Stimulated activated naive CD4-positive, alpha-beta T cell (primary cell): Measurements from ENCODE around the gene TTC28.

Experiments
- DNase-seq, 6 experiments: peaks; one replicate each; lab custom pipeline; 2025; lab: John Stamatoyannopoulos, UW

The TTC28 gene

DNA sequence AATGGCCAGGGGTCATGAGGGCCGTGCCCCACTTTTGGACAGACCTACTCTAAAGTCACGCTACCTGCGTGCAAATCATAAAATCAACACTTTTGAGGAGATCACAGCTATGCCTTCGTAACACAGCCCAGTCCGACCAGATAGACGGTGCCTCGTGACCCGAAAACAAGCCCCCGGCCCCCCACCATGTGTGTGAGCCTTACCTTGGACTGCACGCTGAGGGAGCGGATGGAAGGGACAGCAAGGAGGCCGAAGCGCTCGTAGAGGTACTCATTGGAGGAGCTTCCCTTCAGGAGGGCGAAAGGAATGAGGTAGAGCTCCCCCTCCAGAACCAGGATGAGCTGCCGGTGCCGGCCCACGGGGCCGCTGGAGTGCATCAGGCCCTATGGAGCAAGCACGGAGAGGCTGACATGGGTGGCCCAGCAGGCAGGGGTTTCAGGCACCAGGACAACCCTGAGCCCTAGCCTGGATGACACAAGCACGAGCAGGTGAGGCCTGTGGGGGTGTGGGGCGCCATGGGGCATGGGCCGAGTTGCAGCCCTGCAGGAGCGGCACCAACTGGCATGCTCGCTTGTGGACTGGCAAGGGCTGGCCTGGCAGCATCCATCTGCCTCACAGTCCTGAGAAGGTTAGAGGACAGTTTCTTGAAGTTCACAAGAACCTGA is 678.3 kb downstream of the TTC28 start:
- no peak for DNase-seq

DNA sequence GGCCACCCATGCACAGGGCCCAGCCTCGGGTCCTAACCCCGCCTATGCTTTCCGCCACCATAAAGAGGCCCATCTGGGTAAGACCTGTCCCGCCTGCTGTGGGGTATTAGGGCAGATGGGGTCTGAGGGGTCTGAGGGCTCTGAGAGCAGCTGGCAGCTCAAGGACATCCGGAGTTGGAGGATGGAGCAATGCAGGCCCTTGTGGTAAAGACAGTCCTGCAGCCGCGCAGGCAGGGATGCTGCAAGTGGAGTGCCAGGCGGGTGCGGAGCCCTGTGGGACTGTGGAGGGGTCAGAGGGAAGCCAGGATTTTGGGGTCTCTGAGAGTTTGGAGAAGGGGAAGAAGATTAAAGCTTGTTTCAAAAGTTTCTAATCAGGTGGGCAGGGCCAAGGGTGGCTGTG is 679.3 kb downstream of the TTC28 start:
- no peak for DNase-seq

DNA sequence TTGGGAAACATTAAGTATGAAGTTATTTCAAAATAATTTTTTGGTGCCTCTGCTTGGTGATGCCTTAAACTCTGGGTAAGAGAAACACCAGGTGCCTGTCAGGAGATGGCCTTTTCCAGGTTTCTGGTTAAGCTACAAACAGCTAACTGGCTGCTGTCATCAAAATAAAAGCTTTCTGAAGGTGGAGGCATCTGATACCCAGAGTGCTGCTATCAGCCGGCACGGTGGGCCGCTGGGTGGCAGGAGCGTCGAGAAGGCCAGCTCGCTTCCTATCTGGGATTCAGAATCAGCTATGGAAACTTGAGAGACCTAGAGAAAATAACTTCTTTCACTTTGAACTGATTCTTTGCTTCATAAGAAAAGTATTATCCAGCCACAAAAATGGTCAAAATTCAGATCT is 679.8 kb downstream of the TTC28 start:
- DNase-seq, result no peak

DNA sequence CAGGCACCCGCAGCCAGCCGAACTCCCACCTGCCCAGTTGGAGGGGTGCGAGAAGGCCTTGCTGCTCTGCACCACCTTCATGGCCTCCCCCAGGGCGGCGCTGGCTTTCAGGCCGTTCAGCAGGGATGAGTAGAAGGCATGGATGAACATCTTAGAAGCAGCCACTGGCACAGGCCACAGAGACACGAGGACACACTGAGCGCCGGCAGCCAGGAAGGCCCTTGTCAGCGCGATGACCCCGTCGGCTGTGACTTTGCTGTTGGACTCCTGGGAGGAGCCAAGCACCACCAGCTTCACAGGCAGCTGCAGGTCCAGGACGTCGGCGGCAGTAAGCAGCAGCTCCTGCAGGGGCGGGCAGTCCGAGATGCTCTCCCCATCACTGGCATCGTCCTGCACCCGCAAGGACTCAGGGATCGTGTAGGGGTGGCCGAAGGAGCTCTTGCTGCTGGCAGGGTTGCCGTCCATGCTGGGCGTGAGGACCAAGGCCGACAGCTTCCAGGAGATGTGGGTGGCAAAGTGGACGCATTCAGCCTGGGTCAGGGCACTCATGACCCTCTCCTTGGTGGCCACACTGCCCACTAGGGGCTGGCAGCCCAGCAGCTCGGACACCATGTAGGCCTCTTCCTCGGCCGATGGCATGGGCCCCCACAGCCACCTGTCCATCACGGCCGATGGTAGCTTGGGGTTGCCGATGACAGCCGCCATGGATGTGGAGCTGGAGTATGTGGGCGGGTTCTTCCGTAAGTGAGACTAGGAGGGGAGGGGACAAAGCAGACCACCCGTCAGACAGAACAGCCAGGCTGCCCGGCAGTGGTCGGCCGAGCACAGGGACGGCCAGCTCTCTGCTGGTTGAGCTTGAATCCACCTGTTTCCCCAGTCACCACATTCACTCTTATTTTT is 680.9 kb downstream of the TTC28 start:
- DNase-seq, result no peak

DNA sequence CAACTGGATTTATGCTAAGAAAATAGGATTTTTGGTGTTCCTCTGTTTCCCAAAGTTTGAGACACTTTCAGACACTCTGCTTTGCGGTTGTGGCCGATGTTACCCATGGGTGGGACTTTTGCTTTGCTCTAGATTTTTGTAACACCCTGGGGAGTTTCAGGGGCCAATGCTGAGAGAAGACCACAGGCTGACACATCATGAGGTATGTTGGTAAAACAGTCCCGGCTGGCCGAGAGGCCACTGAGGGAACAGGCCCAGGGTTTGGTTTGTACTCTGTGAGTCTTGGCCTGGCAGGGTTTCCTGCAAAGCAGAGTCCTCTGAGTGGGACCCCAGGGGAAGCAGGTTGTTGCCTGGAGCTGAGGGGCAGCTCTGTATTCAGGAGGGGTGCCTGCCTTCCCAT is 682.1 kb downstream of the TTC28 start:
- no peak for DNase-seq

DNA sequence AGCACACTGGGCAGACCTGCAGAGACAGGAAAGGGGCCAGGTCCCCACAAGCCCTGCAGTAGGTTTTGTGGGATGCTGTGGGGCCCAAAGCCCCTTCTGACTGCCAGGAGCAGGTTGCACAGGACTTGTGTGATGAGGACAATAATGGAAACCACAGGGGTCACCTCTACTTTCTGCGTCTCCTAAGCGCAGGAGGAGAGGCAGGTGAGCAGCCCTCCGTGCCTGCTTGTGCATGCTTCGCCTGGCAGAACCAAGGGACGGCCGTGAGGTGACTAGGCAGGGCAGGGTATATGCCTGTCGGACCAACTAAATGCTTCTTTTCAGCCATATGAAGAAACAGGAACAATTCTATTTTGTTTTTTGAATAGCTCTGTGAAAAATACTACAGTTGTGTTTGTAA is 682.7 kb downstream of the TTC28 start:
- no peak for DNase-seq

DNA sequence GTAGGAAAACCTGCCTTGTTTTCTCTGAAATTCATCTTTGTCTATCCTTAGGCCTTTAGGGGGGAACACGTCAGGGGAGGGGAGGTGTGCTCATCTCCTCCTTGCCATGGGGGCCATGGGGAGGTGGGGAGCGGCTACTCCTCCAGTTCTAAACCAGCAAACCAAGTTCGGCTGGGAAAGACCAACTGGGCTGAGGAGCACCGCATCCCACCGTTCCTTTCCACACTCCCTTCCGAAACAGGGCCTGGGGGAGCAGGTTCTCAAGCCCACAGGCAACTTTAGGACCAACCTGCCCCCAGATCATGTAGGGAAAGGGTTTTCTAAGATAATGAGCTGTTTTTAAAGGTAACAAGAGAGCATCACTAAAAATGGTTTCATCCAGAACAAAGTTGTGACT is 683.1 kb downstream of the TTC28 start:
- DNase-seq, result no peak

DNA sequence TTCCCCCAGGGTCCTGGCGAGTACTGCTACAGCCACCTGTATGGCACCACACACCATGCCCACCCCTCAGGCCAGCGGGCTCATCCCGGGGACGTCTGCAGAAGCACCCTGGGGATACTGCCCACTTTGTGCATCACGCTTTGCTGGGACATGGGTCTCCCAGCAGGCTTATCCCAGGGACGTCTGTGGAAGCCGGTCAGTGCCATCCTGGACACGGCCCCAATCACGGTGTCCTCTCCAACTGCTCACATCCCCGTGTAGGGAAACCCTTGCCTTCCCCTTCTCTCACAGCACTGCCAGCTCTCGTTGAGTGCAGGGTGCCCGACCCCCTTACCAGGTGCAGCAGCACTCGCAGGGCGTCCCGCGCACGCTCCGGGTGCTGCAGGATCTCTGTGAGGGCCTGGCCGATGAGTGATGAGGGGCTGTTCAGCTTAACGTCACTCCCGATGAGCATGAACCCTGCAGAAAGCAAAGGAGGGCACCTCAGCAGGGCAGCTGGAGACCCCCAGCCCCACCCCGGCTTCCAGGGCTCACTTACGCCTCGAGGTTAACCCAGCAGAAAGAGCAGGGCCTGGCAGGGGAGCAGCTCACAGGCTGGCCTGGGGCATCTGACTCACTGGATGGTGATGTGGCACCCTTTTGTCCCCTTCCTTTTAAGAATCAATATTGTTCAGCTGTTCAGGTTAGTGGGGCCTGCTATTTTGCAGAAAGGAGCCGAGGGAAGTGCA is 683.7 kb downstream of the TTC28 start:
- DNase-seq, result no peak

DNA sequence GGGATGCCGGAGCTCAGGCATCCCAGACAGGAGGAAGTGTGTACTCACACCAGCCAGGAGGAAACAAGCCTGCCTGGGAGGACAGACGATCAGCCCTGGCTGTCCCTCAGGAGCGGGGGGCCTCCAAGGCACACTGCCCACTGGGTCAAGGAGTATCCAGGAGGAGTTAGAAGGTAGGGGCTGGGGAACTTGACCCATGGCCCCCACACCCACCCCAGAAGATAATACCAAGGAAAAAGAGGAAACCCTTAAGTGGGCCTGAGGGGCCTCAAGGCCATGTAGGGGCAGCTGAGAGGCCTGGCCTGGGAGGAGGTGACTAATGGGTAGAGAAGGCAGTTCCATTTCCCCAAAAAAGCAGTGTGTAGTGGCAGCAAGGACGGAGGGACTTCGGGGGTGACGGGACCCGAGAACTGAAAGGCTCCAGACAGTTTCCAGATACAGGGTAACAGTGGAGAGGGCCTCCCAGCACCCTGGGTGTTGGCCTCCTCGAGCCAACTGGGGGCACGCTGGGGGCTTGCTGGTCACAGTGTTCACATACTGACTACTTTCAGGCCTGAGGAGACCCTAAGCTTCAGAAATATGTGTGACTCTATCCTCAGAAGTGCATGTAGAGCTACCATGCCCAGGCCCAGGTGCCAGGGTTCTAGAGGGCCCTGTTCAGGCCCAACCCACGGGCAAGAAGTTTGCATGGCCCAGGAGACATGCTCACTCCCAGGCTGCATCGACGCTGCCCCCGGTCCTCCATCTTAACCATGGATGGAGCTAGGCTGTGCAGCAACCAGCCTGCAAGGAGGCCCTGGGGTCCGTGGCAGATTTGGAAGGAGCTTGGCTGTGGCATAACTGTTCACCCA is 684.9 kb downstream of the TTC28 start:
- no peak for DNase-seq

DNA sequence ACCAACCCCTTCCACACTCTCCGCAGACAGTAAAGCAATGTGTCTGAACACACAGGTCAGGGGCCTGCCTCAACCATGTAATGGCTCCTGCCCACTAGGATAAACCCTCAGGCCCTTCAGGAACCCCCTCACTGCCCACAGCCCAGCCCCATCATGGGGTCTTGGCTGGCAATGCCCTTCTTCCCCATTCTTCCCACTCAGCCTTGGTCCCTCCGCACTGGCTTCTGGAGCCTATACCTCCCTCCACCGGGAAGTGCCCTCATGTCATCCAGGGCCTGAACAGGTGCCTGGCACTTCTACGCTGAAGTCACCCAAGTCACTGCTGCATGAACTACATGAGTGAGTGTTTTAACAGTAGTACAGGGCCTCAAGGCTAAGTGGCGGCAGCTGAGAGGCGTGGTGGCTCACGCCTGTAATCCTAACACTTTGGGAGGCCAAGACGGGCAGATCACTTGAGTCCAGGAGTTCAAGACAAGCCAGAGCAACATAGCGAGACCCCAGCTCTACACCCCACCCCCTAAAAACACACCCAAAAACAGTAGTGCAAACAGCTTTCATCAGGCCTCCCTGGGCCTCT is 685.8 kb downstream of the TTC28 start:
- no peak for DNase-seq

DNA sequence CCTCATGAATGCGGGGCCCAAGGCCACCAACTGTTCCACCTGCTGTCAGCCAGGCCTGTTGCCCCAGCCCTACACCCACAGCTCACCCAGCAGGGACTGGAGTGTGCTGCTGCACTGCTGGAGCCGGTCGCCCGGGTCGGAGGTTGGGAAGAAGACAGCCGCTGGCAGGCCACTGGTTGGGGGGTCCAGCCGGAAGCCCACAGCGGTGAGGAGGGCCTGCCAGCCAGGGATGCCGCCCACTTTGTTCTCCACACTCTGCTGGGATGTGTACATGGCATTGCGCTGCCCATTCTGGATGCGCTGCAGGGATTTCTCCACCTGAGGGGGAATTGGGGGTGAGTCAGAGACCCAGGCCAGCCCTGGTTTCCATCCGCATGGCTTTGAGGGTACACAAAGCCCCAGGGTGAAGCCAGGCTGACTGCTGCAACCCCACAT is 686.4 kb downstream of the TTC28 start:
- DNase-seq, result no peak

DNA sequence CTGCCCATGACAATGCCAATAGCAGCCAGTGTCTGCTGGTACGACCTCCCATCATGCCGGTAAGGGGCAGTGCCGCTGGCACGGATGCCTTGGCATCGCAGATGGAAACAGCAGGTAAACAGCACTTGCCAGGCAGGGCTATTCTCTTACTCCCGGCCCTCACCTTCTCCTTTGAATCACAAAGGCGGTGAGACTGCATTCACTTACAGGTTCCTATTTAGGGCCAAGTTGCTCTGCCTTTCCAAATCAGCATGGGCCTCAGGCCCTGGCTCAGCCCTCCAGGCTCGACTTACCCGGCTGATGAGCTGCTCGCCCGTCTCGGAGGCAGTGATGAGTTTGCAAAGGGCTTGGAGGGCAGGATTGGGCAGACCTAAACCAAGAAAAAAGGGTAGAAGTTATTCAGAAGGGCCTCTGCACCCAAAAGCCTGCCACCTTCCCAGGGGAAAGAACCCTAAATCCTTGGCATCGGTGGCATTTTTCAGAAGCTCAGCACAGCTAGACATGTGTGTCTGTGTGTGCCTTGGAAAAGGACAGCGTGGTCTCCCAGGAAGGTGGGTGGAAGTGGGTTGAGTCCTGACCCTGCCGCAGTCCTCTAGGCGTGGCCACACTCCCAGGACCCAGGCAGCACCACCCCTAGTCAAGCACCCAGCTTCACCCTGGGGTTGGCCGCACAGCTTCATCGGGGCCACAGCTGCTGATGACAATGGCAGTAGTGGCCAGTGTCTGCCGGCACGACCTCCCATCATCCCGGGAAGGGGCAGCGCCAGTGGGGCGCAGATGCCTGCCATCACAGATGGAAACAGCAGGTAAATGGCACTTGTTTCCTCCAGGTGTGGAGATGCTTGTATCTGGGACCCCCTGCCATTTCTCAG is 687.1 kb downstream of the TTC28 start:
- DNase-seq, result no peak

DNA sequence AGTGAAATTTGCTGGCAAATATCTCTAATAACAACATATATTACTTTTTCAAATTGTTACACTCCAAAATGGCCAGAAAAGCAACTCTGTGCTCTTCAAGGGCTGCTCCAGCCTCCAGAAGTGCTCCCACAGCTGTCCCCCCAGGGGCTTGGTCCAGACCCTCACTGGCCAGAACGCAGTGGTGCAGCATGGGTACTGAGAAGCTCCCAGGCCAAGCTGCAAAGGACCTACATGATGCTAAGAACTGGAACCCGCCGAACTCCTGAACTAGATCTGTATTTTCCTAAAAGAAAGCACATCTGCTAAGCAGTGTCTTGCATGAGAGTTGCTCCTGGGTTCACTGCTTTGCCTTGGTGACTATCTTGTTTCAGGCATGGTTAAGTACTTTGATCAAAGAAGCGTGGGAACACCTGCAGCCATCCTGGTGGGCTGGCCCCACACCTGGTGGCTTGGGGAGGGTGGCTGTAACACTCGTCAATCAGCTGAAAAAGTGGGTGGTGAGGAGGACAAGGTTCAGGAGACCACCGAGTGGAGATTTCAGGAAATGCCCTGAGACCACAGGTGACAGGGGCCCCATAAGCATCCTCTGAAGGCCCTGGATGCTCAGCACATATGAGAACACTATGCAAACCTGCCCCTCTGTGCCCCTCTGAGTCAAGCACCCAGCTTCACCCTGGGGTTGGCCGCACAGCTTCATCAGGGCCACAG is 687.9 kb downstream of the TTC28 start:
- no peak for DNase-seq

DNA sequence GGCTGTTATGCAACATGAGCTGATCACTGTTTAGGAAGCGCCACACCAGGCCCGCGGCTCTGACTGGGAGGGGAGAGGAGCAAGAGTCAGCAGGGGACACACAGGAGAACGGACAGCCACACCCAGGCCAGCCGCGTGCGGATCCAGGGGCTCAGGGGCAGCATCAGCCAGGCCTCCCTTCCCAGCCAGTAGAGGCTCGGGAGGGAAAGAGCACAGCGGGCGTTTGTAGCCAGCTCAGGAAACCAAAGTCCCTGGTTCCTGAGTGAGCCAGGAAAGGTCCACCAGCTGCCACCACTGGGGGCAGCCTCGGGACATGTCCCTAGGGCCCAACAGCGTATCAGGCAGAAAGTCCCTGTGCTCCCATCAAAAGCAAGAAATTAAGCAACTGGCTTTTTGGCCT is 688.8 kb downstream of the TTC28 start:
- no peak for DNase-seq

DNA sequence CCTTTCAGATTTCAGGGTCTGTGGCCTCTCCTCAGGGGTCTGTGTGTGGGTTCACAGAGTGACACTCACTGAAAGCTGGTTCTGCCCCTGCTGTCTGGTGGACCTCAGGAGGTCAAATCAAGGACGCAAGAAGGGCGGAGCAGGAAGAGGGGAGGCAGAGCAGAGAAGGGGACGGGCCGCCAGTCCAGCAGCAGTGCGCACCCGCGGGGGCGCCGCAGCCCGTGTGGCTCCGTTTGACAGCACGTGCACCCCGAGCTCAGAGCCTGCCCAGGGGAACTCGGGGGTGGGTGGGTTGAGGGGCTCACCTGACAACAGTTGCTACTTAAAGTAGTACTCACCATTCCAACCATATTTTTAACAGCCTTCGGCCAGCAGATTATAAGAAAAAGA is 689.2 kb downstream of the TTC28 start:
- no peak for DNase-seq

DNA sequence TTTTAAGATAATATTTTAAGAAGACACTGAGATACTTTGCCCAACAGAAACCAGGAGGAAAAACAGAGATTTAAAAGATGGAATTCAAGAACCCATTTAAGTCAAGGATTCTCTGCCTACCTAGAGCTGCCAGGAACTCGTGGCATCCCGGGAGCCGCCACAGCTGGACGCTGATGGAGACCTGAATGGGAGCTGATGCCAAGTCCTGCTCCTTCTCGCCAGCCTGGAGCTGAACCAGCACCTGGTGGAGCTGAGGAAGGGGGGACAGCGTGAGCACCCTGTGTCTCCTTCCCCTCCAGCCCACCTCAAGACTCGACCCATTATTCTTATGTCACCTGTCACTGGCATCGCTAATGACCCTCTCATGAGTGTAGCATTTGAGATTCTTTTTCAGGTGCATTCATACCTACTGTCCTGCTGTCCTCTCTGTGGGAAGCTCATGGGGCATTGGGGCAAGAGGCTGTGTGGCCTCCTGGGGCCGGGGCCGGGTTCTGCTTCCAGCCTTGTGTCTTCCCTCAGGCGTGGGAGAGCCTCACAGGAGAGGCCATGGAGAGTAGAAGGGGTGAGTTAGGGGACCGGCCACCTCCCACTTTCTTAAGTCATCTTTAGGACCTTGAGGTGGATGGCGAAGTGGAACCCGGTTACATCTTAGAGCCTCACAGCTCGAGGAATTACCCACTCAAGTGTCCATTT is 689.7 kb downstream of the TTC28 start:
- DNase-seq, result no peak

DNA sequence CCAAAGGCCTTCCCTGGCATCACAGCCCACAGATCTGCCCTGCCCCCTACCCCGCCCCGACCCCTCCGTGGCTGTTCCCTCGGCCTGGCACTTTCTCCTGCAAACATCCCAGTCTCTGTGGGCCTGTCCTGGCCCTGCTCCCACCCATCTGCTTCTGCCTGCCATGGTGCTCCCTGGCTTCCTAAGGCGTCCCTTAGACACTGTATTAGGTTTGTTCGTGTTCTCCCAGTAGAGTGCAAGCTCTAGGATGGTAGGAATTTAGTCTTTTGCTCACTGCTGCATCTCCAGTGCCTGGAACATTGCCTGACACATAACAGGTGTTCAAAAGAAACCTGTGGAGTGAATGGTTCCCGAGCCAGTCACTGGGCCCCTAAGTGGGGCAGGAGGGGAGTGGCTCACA is 690.9 kb downstream of the TTC28 start:
- no peak for DNase-seq

DNA sequence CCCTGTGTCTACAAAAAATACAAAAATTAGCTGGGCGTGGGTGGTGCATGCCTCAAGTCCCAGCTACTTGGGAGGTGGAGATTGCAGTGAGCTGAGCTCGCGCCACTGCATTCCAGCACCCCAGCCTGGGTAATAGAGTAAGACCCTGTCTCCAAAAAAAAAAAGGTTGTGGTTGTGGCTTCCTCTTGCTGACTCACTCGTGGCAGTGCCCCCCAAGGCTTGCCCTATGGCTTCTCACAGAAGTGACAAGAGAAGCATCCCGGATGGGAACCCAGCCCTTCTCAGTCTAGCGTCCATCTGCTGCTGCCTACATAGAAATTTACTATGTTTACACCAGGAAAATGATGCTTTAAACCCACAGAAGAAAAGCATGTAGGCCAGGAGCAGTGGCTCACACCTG is 692.1 kb downstream of the TTC28 start:
- no peak for DNase-seq

DNA sequence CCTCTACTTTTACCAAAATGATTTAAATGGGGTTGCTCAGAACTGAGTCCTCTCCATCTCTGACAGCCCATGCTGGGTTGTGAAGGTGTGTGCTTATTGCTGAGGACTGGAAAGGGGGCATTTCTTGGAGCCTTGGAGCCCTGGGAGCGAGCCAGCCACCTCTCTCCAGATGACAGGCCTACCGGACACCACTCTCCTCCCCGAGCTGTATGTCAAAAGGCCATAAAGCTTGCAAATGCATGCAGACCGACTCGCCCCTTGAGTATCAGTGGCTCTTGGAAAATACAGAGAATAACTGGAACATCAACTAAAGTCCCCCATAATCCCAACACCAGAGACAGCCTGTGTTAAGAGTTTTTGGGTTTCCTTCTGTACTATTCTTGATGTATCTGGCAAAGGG is 692.7 kb downstream of the TTC28 start:
- no peak for DNase-seq
